ENCODE measurements around the gene DMPK. TPM values are rescaled to one million over a fixed set of nuclear protein-coding genes. Genes with fewer than 3 reads are reported as not detected.

Gene DMPK
- total RNA-seq, 1 donor from 2014 or later = 29.0 TPM

- peak in 1 of 2 donors; percentile 82 for DNase-seq (ENCODE audit: extremely low spot score in 2 of 2)
- intact Hi-C loops (cut with DNase I) = loop anchor here (10.0 kb wide), 2 partner anchors 69 to 199 kb away; partner anchors contain the start of gene IRF2BP1
- H3K27me3 ChIP-seq = no peaks in the 10 kb centered on the region
- peaks cover 18% of the 10 kb centered on the region for H3K4me1 ChIP-seq
- H3K27ac ChIP-seq = peak overlapping the region; percentile 60
- H3K36me3 ChIP-seq = peaks cover 0 to 4% of the 10 kb centered on the region in 2 donors
- no peaks in the 10 kb centered on the region for H3K9me3 ChIP-seq
- TF ChIP-seq POLR2A (IDR thresholded peaks at IDR 0.05) (no peak), POLR2AphosphoS5 (IDR thresholded peaks at IDR 0.05; ENCODE audit: insufficient read depth in 1 of 2, low read depth in 1 of 2) (no peak)
- H3K4me3 ChIP-seq = peak overlapping the region; percentile 43 to 49
These were observed 33.4 kb upstream of the DMPK start for GRCh38 chr19:45815481-45816216.

- H3K36me3 ChIP-seq = no peaks in the 10 kb centered on the region
- H3K4me3 ChIP-seq = peak within 1 kb of the TSS; percentile 43 to 49
- peaks cover 18% of the 10 kb centered on the region for H3K4me1 ChIP-seq
- peak in 1 of 2 donors; percentile 79 for DNase-seq (ENCODE audit: extremely low spot score in 2 of 2)
- no peaks in the 10 kb centered on the region for H3K27me3 ChIP-seq
- peak within 1 kb of the TSS; percentile 60 for H3K27ac ChIP-seq
- intact Hi-C loops (cut with DNase I) = loop anchor here (10.0 kb wide), 2 partner anchors 70 to 200 kb away; partner anchors contain the start of gene IRF2BP1
- H3K9me3 ChIP-seq = no peaks in the 10 kb centered on the region
- TF ChIP-seq POLR2A (IDR thresholded peaks at IDR 0.05) = no peak
These were observed 32.7 kb upstream of the DMPK start, which contains the start of gene RSPH6A for GRCh38 chr19:45814851-45815480. Gene RSPH6A, minus strand, starts transcription at chr19:45815308. Its CDS starts 132 bp downstream, at chr19:45815176.

GRCh38 chr19:45814166-45814780, 32.0 kb upstream of the DMPK start:
- Histone ChIP-seq H3K4me1 (peaks cover 25% of the 10 kb centered on the region), H3K27me3 (no peaks in the 10 kb centered on the region), H3K36me3 (no peaks in the 10 kb centered on the region), H3K9me3 (no peaks in the 10 kb centered on the region), H3K27ac (no peak overlapping the region), H3K4me3 (no peak overlapping the region)
- DNase-seq (ENCODE audit: extremely low spot score in 2 of 2) = no peak
- TF ChIP-seq POLR2AphosphoS5 (IDR thresholded peaks at IDR 0.05; ENCODE audit: insufficient read depth in 1 of 2, low read depth in 1 of 2) (no peak), CTCF (IDR thresholded peaks at IDR 0.05) (no peak), POLR2A (IDR thresholded peaks at IDR 0.05) (no peak)
- intact Hi-C loops (cut with DNase I) = loop anchor here (10.0 kb wide), 2 partner anchors 71 to 201 kb away; partner anchors contain the start of gene IRF2BP1

- H3K4me1 ChIP-seq = peaks cover 25% of the 10 kb centered on the region
- DNase-seq (ENCODE audit: extremely low spot score in 2 of 2) = no peak
- H3K36me3 ChIP-seq = no peaks in the 10 kb centered on the region
- no peaks in the 10 kb centered on the region for H3K27me3 ChIP-seq
- no peaks in the 10 kb centered on the region for H3K9me3 ChIP-seq
- TF ChIP-seq CTCF (IDR thresholded peaks at IDR 0.05) (no peak), POLR2AphosphoS5 (IDR thresholded peaks at IDR 0.05; ENCODE audit: insufficient read depth in 1 of 2, low read depth in 1 of 2) (peak in 1 of 2 donors; percentile 37)
- intact Hi-C loops (cut with DNase I) = loop anchor here (10.0 kb wide), 2 partner anchors 73 to 203 kb away; partner anchors contain the start of gene IRF2BP1
- H3K4me3 ChIP-seq = no peak overlapping the region
- H3K27ac ChIP-seq = no peak overlapping the region
These were observed 30.0 kb upstream of the DMPK start for GRCh38 chr19:45812297-45812696.

- Histone ChIP-seq H3K27ac (no peak overlapping the region), H3K4me1 (peaks cover 7% of the 10 kb centered on the region), H3K36me3 (no peaks in the 10 kb centered on the region), H3K27me3 (no peaks in the 10 kb centered on the region), H3K4me3 (no peak overlapping the region), H3K9me3 (no peaks in the 10 kb centered on the region)
- TF ChIP-seq CTCF (IDR thresholded peaks at IDR 0.05) = no peak
- no peak for TF ChIP-seq POLR2A (IDR thresholded peaks at IDR 0.05)
- no peak for TF ChIP-seq POLR2AphosphoS5 (IDR thresholded peaks at IDR 0.05; ENCODE audit: insufficient read depth in 1 of 2, low read depth in 1 of 2)
- no peak for DNase-seq (ENCODE audit: extremely low spot score in 2 of 2)
- intact Hi-C loops (cut with DNase I) = loop anchor here (10.0 kb wide), 2 partner anchors 75 to 205 kb away; partner anchors contain the start of gene IRF2BP1
These were observed 27.4 kb upstream of the DMPK start for GRCh38 chr19:45809643-45810159.
